ENCODE measurements around the gene PUS3.

PUS3 gene, protein sequence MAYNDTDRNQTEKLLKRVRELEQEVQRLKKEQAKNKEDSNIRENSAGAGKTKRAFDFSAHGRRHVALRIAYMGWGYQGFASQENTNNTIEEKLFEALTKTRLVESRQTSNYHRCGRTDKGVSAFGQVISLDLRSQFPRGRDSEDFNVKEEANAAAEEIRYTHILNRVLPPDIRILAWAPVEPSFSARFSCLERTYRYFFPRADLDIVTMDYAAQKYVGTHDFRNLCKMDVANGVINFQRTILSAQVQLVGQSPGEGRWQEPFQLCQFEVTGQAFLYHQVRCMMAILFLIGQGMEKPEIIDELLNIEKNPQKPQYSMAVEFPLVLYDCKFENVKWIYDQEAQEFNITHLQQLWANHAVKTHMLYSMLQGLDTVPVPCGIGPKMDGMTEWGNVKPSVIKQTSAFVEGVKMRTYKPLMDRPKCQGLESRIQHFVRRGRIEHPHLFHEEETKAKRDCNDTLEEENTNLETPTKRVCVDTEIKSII

DNA sequence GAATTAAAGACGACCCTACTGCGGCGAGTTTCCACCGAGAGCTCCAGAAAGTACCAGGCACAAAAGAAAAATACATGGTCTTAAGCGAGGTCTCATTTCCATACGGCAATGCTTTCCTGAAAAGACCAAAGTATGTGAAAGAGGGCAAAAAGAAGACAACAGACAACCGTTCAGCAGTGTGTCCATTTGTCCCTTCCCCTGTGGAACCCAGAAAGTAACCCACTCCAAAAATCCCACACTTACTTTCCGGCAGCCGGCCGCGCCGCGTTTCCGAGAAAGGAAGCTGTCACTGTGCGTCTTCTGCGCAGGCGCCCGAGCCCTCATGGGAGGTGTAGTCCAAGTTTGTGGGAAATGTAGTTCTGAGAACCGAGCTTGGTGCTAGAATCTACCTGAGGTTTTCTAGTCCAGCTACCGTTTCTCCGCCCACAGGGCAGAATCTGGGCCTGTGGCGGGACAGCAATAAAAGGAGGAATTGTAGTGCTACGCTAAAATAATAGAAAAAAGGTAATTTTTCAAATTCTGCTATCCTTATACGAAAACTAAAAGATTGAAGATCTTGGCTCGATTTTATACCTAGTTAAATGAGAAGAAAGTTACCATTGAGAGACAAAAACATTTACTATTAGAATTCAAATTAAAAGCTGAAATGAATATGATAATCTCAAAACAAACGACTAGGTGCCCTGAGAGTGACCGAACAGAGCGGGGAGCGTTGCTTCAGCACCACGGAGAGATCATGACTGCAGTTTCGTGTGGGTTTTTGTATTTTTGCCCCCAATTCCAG lies at the start of gene PUS3:
Gene PUS3 (minus strand): TSS at position 280 of the 784 bp plus-strand sequence. CDS start 6,922 bp downstream, outside the sequence.
- DNase-seq, result peak; percentile 88

DNA sequence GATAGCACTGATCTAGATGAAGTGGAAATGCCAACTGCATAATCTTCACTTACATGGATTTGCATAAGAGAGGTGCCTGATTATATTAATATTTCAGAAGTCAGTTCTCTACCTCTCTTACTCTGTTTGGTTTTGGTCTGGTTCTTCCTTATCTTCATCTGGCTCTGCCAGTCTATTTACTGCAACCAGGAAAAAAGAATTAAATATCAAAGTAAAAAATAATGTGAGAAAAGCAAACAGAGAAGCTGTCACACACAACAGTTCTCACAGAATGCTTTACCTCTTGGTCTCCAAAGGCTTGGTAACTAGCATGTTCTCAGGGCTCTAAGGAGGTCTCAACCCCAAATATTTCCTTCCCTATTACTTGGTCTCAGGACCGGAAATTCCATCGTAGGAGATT lies 49.6 kb upstream of the PUS3 start:
- DNase-seq, result no peak

DNA sequence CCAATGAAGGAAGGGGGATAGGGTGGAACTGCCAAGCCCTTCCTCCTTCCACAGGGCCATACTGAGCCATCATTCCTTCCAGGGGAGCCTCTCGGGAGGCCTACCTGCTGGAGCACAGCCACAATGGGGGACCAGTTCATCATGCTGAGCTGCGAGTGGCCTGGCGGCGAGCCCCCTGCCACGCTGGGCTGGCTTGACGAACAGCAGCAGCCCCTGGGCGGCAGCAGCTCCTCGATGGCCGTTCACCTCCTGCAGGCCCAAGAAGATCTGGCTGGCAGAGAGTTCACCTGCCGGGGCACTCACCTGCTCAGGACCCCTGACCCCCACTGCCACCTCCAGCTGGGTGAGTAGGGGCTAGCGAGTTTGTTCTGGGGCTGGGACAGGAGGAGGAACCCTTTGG lies 48.7 kb upstream of the PUS3 start:
- DNase-seq, result no peak

DNA sequence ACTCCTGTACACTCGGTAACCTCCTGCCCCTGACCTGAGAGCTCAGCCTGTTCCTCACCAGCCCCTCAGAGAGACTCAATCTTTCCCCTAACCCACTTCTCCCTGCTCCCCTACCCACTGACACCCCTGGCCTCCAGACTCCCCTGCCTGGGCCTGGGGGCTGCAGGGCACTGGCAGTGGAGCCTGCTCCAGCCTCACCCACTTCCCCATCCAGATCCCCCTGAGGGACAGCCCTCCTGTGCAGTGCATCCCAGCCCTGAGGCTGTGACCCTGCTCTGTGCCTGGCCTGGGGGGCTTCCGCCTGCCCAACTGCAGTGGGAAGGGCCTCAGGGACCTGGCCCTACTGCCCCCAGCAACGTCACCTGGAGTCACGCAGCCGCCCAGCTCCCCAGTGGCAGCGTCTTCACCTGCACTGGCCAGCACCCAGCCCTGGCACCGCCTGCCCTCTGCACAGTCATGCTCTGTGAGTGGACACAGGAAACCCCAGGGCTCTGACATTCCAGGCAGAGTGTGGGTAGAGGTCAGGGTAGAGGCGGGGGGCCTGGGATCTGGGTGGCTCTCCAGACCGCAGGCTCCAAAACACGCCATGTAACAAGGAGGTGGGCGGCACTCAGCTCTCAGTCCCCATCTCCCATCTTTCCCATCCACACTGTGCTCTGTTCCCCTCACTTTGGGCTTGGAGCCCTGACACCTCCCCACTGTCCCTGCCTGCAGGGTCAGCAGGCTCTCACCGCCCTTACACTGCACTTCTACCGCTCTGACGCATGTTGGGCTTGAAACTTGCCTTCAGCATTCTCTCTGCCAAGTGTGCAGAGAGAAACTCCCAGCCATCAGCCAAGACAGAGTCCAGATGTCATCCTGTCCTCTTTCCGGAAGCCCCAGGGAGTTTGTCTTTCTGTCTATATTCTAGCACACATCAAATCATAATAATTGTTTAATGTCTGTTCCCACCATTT lies 48.0 kb upstream of the PUS3 start:
- no peak for DNase-seq

DNA sequence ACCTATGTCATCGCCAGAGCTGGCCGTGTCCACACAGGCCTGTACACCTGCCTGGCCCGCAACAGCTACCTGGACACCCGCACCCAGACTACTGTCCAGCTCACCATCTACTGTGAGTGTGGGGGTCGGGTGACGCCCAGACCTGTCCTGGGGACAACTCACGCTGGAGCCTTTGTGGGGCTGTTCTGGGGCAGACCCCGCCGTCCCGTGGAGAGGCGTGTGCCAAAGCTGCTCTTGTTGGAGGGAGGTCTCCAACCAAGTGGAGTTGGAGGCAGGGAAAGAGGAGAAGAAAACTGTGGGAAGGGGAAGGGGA lies 47.1 kb upstream of the PUS3 start:
- DNase-seq, result no peak

DNA sequence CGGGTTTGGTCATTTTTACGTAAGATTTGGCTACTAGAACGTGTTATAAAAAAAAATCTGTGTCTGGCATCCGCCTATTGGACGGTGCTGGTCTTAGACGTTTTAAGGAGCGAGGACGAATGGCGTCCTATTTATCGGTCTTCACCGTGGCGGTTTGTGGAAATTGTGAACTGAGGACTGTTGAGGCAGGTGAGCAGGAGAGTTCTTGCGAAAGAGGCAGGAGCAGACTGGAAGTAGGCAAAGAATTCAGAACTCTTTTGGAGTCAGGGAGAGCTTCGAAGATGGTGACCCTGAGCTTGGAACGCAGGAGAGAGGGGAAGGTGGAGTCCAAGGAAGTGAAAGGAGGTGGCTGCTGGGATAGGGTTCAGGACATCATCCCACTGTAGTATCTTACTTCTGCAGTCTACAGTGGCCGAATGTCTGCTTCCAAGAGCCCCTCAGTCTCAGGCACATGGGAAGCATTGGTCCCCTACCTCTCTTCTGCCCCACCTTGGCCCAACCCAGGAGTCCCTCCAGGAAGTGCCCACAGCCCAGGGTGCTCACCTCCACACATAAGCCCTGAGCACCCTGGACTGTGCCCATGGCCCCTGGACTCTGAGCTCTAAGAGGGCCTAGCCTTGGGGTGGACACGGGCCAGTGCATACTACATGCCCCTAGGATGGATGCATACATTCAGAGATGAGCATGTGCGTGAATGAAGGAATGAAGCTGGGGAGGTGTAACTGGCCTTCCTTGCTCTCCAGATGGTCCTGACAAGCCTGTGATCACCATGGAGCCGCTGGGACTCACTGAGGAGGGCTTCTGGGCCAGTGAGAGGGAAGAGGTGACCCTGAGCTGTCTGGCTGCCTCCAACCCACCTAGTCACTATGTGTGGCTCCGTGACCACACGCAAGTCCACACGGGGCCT lies 46.5 kb upstream of the PUS3 start:
- DNase-seq, result no peak

DNA sequence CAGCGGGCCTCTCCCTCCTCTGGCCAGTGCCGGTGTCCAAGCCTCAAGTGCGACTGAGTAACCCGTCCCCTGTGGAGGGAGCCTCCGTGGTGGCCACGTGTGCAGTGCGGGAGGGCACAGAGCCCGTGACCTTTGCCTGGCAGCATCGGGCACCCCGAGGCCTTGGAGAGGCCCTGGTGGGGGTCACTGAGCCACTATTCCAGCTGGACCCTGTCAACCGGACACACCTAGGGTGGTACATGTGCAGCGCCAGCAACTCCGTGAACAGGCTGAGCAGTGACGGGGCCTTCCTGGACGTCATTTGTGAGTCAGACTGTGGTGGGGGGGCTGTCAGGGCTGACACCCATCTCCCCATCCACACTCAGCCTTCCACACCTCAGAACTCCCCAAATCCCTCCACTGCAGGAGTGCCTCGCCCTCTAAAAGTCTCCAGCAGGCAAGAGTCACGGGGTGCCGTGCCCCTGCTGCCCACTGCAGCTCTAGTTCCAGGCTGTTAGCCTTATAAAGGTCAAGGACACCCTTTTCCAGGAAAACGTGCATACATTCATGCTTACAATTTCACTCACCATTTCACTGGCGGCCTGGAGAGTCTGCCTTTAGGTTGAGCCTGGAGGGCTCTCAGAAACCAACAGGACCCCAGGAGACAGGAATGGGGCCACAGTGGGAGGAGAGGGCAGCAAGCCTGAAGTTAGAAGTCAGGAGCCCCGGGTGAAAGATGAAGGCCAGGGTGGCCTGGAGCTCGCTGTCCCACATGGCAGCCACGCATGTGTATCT lies 45.5 kb upstream of the PUS3 start:
- DNase-seq, result no peak

DNA sequence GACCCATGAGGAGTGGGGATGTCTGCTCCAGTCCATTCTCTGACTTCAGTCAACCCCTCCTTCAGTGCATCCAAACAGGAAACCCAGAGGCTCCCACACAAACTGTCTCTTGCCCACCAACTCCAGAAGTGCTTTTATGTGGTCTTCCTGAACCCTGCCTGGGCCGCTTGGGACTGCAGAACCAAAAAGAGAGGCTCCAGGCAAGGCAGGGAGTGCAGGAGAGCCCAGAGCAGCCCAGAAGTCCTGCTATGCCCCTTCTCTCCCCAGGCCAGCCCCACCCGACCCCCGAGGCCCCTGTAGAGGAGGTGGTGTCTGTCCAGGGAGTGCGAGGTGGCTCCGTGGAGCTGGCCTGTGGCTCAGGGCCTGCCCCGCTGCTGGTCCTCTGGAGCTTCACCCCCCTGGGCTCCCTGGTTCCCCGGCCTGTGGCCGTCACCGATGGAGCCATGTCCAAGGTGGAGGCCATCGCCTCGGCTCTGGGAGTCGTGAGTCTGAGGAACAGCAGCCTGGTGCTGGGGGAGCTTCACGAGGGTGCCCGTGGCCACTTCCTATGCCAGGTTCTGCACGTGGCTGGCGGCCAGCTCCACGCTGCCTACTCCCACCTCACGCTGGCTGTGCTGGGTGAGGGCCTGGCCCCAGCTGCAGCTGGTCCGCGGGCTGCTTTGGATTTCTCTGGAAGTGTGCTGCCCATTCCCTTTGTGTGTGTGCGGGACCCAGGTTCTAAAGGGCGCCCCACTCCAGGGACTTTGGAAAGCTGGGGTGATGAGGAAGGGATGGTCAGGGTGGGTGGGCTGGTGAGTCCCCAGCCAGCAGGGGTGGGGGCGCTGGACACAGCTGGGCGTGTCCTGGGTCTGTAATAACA lies 44.6 kb upstream of the PUS3 start:
- DNase-seq, result no peak

DNA sequence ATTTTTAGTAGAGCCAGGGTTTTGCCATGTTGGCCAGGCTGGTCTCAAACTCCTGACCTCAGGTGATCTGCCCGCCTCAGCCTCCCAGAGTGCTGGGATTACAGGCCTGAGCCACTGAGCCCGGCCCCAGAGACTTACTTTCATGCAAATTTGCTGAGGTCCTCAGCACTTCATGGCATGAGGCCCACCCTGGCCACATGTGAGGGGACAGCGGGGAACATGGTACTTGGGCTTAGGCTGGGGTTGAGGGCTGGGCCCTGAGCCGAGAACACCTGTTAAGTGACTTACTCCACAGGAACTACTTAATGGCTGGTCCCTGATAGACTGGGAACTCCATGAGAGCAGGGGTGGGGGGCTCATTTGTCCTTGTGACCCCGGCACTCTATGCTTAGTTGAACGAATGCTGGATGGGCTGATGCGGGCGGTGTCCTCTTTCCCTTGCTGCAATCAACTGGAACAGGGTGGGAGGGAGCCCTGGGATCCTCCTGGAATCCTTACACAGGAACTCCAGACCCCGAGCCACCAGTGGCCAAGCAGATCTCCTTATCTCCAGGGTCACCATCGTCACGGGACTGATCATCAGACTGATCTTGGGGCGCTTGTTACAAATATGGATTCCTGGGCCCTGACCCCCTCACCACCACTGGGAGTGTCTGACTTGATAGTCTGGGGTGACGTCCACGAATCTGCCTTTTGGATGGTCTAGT lies 43.9 kb upstream of the PUS3 start:
- no peak for DNase-seq

DNA sequence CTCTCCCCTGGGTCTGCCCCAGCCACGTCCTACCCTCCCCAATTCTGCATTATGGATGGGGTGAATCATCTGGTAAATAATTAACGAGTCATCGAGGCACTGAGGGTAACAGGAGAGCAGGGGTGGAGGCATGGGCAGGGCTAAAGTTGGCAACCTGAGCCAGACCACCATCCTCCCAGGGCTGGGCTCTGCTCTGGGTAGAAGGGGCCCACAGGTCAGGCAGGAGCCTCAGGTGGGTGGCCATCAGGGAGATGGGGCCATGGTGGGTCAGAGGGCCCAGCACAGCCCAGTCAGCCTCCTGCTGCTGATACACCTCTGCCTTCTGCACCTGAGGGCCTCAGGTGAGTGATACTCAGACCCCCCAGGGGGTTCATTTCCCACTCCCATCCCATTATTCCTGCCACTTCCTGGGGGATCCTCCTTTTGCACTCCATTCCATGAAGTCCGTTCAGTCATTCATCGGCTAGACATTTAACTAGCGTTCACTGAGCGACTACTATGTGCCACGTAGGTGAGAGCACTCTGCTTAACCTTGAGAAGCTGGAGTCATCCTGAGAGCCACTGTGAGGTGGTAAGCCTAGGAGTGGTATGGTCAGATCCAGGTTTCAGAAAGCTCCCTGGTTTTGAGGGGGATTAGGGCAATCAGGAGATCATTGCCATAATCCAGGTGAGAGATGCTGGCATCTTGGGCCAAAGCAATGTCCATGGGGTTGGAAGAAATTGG lies 43.0 kb upstream of the PUS3 start, which contains the start of gene VSIG10L2:
Gene VSIG10L2 (plus strand): TSS at position 248 of the 724 bp plus-strand sequence. CDS start 12 bp downstream, at position 260.
- DNase-seq, result no peak

DNA sequence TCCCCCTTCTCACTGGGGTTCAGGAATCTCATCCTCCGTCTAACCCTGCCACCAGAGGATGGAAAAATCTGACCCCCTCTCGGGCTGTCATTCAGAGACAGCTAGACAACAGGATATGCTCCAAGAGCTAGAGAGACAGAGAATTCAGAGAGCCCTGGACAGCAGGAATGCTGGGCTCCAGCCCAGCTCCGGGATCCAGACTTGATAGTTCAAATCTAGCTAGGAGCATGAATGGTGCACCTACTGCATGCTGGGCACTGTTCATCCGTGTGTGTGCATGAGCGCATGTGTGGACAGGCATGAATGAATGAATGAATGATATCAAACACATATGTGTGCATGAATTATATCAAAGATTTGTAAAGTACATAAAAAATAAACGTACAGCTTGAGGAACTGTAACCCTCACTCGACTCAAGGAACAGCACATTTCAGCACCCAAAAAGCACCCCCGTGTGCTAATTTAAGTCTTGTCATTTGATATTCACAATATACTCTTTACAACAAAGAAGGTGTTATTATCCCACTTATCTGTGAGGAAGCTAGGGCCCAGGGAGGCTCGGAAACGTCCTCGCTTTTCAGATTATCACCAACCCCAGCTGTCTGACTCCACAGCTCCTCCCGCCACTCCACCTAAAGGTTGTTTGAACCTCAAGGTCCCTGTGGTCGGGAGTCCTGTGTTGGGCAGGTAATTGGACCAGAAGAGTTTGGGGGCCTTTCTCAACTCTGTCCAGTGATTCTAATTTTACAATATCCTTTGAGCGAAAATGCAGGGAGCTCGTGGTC lies 42.2 kb upstream of the PUS3 start:
- no peak for DNase-seq

DNA sequence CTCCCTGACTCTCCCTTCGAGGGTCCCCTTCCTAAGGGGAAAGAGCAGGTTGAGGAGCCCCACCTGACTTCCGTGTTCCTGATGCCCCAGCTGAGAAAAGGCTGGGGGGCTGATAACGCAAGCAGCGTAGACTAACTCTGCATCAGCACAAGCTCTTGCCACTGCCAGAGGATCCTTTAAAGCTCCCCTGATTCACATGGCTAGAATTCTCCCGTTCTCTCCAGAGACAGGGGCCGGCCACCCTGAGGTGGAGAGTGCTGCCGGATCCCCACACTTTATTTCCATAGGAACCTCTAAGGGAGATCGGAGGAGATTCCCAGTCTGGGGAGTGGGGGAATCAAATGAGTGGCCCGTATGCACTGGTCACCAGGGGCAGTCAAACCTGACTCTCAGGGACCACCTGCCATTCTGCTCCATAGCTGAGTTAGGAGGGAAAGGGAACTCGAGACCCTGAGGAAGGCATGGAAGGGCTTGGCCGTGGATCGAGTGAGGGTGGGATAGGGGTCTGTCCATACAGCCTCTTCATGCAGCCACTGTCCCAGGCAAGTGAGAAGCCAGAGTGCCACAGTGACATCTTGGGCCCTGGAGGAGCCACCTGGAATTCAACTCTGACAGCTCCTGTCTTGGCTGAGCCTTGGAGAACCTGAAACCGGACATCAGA lies 41.5 kb upstream of the PUS3 start:
- DNase-seq, result no peak

DNA sequence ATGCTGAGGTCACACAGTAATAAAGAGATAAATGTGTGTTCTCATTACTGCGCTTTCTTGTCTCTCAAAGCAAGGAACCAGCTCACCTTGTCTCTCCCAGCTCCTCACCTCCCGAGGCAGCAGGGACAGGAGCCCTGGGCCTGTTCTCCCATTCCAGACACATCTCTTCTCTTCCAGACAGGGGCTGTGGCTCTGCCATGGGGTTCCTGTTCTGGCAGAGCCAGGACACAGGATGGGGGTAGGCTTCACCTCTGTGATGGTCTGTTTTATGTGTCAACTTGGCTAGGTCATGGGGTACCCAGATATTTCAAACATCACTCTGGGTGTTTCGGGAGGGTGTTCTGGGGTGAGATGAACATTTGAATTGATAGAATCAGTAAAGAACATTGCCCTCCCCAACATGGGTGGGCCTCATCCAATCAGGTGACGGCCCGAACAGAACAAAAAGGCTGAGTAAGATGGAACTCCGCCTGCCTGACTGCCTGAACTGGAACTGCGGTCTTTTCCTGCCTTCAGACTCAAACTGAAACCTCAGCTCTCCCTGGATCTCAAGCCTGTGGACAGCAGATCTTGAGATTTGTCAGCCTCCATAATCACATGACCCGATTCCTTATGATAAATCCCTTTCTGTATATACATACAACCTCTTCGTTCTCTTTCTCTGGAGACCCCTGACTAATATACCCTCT lies 40.8 kb upstream of the PUS3 start:
- DNase-seq, result no peak

DNA sequence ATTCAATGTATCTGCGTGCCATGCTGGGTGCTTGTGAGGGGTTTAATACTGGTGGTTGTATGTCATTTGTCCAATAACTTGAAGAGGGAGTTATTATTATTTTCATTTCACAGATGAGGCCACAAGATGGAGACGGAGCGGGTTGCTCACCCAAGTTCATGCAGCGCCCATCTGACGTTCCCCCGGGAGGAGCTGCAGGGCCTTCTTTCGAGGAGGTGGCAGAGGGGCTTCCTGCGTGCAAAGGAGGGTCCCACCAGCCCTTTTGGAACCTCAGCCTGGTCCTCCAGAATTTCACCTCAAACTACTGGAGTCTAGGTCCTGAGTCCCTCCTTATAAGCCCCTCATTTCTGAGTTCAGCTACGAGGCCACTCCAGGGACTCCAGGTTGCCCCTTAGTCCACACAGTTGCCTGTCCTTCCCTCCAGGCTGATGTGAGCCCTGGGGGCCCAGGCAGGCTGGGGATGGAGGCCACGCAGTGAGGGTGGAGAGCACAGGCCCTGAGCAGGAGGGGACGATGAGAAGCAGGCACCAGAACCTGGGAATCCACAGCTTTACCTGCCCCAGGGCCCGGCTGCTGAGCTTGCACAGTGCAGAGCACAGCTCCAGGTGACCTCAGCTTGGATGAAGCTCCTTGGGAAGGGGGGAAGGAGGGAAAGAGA lies 39.9 kb upstream of the PUS3 start:
- no peak for DNase-seq

DNA sequence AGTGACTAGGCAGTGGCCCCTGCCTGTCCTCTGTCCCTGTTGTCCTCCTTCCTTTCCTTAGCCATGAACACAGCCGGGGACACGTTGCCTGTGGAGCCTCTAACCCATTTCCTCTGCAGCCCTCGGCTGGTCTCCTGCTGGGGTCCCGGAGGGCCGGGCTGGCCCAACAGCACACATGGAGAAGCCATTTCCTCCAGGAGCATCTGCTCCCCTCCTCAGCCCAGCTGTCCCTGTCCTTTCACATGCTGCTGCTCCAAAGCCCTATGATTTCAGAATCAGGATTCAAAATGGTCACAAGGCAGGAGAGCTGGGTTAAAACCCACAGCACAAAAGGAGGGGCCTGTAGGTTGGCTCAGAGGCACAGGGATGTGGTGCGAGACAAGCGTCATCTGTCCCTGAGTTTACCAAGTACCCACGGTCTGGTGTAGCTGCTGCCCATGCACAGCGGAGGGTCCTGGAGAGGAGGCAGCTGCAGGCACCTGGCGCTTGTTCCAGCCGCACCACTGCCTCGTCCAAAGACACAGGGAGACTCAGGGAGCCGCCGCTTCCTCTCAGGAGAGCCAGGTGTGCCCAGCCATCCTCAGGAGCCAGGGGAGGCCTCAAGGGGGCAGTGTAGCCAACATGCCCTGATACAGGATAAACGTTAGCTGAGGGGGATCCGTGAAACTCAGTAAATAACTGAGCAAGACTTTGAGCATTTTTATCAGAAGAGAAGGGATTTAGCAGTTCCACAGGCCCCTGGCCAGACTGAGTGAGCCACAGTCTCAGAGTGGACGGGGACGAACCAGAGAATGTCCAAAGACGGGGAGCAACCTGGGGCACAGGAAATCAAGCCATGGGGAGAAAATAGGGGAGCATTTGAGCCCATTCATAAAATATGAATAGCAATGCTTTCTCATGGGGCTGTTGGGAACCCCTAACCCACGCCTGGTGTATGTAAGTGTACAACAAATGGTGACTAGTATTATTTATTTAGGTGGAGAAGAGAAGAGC lies 38.9 kb upstream of the PUS3 start:
- peak; percentile 27 for DNase-seq

Data from CD4-positive, alpha-beta T cell treated with Interleukin-12 subunit alpha and Interleukin-12 subunit beta, for 1 hour (primary cell).